GM19328 (cell line): Measurements from ENCODE around the gene ABR.
"Not testable (repeated sequence)": the region's sequence is repeated elsewhere in the genome, so short reads cannot be mapped to it uniquely, and the experiment has no call there.

Experiments used
- ATAC-seq: cut with Tn5 transposase; IDR thresholded peaks from one replicate; pipeline ENCODE4 v1.9.1; 2021; ENCODE audit warnings: mild to moderate bottlenecking, moderate library complexity; ENCODE audit not compliant: unreplicated experiment

The ABR gene

DNA sequence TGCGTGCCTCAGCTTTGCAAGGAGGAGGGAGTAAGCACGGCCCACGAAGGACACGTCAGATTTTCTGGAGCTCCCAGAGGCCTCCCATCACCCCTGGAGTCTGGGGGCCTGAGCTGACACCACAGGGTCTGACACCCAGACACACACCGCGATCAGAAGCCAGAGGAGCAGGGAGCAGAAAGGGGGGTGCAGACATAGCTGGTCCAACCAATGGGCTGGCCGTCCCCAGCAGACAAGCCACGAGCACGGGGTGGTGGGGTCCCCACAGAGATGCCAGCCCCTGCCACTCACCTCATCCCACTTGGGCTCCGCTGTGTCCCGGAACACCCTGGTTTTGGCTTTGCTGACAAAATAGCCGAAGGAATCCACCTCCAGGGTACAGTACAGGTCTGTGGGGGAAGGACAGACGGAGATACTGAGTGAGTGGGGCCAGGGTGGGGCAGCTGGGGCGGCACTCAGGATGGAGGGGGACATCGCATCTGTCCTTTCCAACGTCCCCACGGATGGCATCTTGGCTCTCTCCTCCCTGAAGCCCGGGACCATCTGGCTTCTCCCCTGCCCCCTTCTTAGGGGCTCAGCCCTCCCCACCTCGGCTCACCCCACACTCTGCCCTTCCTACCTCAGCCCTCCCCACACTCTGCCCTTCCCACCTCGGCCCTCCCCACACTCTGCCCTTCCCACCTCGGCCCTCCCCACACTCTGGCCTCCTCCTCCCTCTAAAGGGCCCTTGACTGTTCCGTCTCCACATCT, 129.4 kb downstream of the ABR start:
- no peak for ATAC-seq

- no peak for ATAC-seq
Observed at GRCh38 chr17:1049446-1050225, 130.1 kb downstream of the ABR start.

GRCh38 chr17:1048516-1049115, 131.2 kb downstream of the ABR start:
- ATAC-seq = not testable (repeated sequence)

- ATAC-seq = no peak
Observed at GRCh38 chr17:1047879-1048470, 131.8 kb downstream of the ABR start.

- ATAC-seq = no peak
Observed at GRCh38 chr17:1047177-1047878, 132.5 kb downstream of the ABR start.

DNA sequence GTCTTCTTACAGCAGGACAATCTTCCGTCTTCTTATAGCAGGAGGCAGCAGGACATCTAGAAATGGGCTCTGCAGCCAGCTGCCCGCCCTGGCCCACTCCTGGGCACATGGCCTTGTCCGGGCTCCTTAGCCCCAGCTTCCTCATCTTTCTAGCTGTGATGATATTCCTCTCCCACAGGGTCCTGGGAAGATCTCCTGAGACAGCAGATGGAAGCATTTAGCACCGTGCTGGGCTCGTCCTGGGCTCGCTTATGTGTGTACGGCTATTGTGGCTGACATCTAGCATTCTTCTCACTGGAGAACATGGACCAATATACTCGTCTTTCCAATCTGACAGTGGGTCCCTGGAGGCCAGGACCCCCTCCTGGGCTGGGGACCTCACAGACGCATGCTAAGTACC, 134.3 kb downstream of the ABR start:
- no peak for ATAC-seq

DNA sequence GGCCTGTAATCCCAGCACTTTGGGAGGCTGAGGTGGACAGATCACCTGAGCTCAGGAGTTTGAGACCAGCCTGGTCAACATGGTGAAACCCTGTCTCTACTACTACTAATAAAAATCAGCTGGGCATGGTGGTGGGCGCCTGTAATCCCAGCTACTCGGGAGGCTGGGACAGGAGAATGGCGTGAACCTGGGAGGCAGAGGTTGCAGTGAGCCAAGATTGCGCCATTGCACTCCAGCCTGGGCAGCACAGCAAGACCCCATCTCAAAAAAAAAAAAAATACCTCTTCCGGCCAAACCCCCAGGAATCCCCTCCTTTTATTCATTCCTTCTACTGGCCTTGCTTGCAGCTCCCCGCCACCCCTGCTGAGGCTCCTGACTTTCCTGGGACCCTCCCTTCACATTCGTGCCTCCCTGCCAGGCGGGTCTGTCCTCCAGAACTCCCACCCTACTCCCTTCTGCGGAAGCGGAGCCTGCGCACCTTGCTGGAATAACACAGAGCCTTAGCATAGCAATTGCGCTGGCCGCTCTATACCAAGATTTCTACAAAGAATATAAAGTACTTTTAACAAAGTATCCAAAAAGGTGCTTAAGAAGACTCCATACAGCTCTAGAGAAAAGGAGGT, 135.3 kb downstream of the ABR start:
- not testable (repeated sequence) for ATAC-seq

DNA sequence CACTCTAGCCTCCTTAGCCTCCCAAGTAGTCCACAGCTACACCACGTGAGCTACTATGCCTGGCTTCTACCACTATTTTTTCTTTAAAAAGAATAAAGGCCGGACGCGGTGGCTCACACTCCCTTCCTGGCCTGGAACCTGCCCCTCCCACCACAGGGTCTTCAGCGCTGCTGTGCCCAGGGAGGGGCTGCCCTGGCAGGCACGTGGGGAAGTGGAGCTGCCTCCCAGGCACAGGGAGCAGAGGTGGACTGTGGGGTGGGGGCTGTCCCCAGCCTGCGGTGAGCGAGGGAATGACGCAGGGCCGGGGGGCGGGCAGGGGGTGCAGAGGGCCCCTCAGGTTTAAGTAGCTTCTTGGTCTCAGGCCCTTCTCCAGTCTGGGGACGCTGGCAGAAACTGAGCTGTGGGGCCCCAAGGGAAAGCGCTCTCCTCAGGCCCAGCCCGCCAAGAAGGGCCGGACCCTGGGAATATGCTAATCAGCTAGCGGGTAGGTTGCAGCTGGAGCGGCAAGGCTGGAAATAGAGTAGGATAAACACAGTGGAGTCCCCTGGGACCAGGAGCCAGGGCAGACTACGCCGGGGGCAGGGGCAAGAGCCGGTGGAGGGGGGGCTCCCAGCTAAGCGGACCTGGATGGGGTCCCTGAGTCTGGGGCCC, 136.1 kb downstream of the ABR start:
- no peak for ATAC-seq

DNA sequence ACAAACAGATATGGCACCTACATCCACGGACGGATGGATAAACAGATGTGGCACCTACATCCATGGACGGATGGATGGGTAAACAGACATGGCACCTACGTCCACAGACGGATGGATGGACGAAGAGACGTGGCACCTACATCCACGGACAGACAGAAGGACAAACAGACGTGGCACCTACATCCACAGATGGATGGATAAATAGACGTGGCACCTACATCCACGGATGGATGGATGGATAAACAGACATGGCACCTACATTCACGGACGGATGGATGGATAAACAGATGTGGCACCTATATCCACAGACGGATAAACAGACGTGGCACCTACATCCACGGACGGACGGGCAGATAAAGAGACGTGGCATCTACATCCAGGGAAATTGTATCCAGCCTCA, 137.3 kb downstream of the ABR start:
- ATAC-seq = no peak

DNA sequence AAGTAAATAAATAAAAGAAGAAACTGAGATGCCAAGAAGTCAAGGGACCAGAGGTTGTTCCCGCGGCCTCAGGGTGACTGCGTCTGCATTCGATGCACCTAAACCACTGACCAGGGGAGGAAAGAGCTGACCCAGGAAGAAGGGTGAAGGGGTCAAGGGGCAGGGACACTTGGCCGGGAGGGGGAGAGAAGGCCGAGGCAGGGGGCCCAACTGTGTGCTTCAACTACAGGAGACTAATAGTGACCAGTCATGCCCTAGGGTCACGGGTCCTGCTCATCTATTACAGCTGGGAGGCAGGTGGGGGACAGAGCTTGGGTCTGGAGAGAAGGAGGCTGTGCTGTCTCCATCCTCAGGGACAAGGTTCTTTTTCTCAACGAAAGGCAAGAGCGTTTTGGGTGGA, 138.0 kb downstream of the ABR start:
- no peak for ATAC-seq

- no peak for ATAC-seq
Observed at GRCh38 chr17:1040216-1040600, 139.6 kb downstream of the ABR start.

- ATAC-seq = no peak
Observed at GRCh38 chr17:1039511-1040215, 140.1 kb downstream of the ABR start.

DNA sequence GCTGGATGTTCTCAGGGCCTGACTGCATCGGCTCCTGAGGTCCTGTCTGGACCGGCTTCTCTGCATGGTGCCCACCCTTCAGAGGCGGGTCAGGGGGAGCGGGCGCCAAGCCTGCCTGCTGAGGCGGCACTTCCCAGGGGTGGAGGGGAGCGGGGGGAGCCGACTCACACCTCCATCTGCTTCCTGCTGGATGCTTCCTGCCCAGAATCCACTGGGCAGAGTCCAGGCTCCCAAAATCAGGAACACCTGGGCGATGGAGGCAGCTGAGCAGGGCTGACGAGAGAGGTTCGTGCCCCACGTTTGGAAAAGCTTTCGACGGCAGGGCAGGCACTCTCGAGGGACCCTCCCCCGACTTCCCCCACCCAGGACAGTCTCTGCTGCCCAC, 140.7 kb downstream of the ABR start:
- ATAC-seq = no peak

DNA sequence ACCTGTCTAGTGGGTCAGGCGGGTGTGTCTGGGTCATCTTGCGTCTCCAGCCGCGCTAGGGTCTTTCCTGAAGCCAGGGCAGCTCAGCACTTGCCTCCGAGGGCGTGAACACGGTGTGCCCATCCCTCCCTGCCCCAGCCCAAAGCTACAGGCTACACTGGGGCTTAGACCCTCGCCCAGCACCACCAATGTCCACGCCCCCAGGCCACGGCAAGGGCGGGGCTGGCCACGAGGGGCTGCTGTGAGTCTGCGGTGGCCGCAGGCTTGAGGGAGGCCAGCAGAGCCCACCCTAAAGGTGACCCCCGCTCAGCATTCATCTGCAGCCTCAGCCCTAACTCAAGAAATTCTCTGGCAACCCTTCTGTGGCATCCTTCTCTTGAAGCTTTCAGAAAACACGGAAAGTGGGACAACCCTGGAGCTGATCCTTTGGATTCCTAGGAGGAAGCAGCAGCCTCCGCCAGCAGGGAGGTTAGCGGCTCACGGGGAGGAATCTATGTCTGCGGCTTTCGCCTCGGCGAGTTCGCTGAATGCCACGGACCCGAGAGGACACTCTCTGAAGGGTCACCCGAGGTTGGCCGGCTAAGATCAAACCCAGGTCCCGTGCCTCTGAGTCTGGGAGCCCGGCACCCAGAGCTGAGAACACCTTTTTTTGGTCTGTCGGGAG, 141.2 kb downstream of the ABR start:
- ATAC-seq = no peak

DNA sequence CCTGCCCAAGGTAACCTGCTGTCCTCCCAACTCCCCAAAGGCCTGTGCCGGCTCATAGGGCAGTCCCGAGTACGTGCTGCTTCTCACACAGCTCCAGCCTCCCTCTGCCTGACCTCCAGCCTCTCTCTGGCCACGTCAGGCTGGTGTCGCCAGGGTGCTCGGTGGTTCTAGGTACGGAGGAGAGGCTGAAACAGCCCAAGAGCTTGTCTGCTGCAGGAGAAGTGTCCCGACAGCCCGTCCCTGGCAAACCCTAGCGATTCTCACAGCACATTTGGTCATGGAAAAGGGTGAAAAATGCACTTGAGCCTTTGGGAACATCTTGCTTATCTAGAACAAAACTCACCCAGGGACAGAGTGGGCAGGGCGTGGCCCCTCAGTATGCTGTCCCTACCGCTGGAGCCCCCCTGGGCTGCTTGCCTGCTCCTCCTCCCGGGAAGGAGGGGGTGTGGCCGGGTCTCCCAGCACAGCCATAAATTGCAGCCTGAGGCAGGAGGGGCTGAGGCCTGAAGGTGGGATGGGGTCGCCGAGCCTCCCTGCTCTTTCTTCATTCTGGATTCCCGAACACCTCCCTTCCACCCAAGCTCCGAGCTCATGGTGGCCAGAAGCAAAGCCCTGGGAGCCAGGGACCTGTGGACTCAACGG, 142.4 kb downstream of the ABR start:
- no peak for ATAC-seq

DNA sequence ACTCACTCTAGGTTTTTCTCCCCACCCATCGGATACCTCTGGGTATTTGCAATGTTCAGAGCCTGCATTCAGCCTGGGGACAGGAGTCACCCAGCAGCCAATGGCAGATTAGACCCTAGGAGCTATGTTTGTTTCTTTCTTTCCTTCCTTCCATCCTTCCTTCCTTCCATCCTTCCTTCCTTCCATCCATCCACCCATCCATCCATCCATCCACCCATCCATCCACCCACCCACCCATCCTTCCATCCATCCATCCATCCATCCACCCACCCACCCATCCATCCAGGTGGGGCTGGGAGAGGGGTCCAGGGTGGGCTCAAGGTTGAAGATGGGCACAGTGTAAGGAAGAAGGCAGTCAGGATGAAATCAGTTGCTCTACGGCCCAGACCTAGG, 142.9 kb downstream of the ABR start:
- ATAC-seq = no peak

GRCh38 chr17:1036171-1036844, 143.5 kb downstream of the ABR start:
- ATAC-seq = no peak
